ENCODE measurements around the gene LYST.

Gene LYST

GRCh38 chr1:235726557-235726956, 140.1 kb downstream of the LYST start:
- no peak for TF ChIP-seq REST (IDR thresholded peaks at IDR 0.05; ENCODE audit: insufficient read depth in 1 of 2, low read depth in 2 of 2, low read length in 2 of 2)
- no peak for TF ChIP-seq POLR2AphosphoS5 (IDR thresholded peaks at IDR 0.05; ENCODE audit: low read depth, low read length)
- TF ChIP-seq SIN3A (IDR thresholded peaks at IDR 0.05; ENCODE audit: borderline replicate concordance, insufficient read depth, low read length) = no peak
- no peak for TF ChIP-seq FOXP2 (optimal IDR thresholded peaks at IDR 0.05; ENCODE audit: borderline replicate concordance, extremely low read depth, extremely low read length, insufficient read depth)
- TF ChIP-seq TAF1 (IDR thresholded peaks at IDR 0.05; ENCODE audit: borderline replicate concordance, insufficient read depth, low read length) = no peak

- no peak for TF ChIP-seq TAF1 (IDR thresholded peaks at IDR 0.05; ENCODE audit: borderline replicate concordance, insufficient read depth, low read length)
- no peak for TF ChIP-seq SIN3A (IDR thresholded peaks at IDR 0.05; ENCODE audit: borderline replicate concordance, insufficient read depth, low read length)
- no peak for TF ChIP-seq POLR2AphosphoS5 (IDR thresholded peaks at IDR 0.05; ENCODE audit: low read depth, low read length)
- TF ChIP-seq FOXP2 (optimal IDR thresholded peaks at IDR 0.05; ENCODE audit: borderline replicate concordance, extremely low read depth, extremely low read length, insufficient read depth) = no peak
- TF ChIP-seq REST (IDR thresholded peaks at IDR 0.05; ENCODE audit: insufficient read depth in 1 of 2, low read depth in 2 of 2, low read length in 2 of 2) = no peak
These were observed 141.3 kb downstream of the LYST start for GRCh38 chr1:235725434-235725833.

GRCh38 chr1:235724730-235725129, 142.0 kb downstream of the LYST start:
- no peak for TF ChIP-seq POLR2AphosphoS5 (IDR thresholded peaks at IDR 0.05; ENCODE audit: low read depth, low read length)
- no peak for TF ChIP-seq FOXP2 (optimal IDR thresholded peaks at IDR 0.05; ENCODE audit: borderline replicate concordance, extremely low read depth, extremely low read length, insufficient read depth)

GRCh38 chr1:235722858-235723257, 143.8 kb downstream of the LYST start:
- TF ChIP-seq POLR2AphosphoS5 (IDR thresholded peaks at IDR 0.05; ENCODE audit: low read depth, low read length) (no peak), FOXP2 (optimal IDR thresholded peaks at IDR 0.05; ENCODE audit: borderline replicate concordance, extremely low read depth, extremely low read length, insufficient read depth) (no peak), TAF1 (IDR thresholded peaks at IDR 0.05; ENCODE audit: borderline replicate concordance, insufficient read depth, low read length) (no peak)

- TF ChIP-seq POLR2AphosphoS5 (IDR thresholded peaks at IDR 0.05; ENCODE audit: low read depth, low read length) = no peak
These were observed 144.7 kb downstream of the LYST start for GRCh38 chr1:235721982-235722381.

- TF ChIP-seq POLR2AphosphoS5 (IDR thresholded peaks at IDR 0.05; ENCODE audit: low read depth, low read length) (no peak), REST (IDR thresholded peaks at IDR 0.05; ENCODE audit: insufficient read depth in 1 of 2, low read depth in 2 of 2, low read length in 2 of 2) (no peak), FOXP2 (optimal IDR thresholded peaks at IDR 0.05; ENCODE audit: borderline replicate concordance, extremely low read depth, extremely low read length, insufficient read depth) (no peak), TAF1 (IDR thresholded peaks at IDR 0.05; ENCODE audit: borderline replicate concordance, insufficient read depth, low read length) (no peak), SIN3A (IDR thresholded peaks at IDR 0.05; ENCODE audit: borderline replicate concordance, insufficient read depth, low read length) (no peak)
These were observed 146.2 kb downstream of the LYST start for GRCh38 chr1:235720544-235720943.

Measured in PFSK-1 (cell line).